ENCODE data around the gene BIK. TPM values are rescaled to one million over a fixed set of nuclear protein-coding genes. Genes with fewer than 3 reads are reported as not detected.

BIK gene
- not detected for total RNA-seq
- long read RNA-seq = 0 reads

DNA sequence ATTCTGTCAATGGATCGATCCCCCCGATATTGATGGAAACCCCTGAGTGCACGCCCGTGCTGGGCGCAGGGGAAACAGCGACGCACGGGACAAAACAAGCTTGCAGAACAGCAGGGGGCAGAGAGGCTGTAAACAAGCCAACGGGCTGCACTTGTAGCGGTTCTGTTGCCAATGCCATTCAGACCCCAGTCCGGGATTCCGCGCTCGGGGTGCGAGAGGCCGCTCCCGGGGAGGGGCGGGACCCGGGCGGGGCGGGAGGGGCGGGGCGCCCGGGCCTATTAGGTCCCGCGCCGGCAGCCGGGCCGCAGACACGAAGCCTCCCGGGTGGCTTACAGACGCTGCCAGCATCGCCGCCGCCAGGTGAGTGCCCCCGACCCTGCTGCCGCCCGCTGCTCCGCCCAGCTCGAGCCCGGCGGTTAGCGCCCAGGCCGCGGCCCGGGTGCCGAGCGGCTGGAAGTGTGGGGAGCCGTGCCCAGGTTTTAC, at the start of gene BIK:
BIK (plus strand) TSS at position 307 of the 483 bp plus-strand sequence. CDS start 13,273 bp downstream, outside the sequence.
- DNase-seq (peak; percentile 58), ATAC-seq (ENCODE audit: poor library complexity) (peak; percentile 70)
- intact Hi-C loops (cut with DNase I) = no loop called here

GRCh38 chr22:43066134-43066533, 44.4 kb upstream of the BIK start:
- DNase-seq (peak; percentile 46), ATAC-seq (ENCODE audit: poor library complexity) (no peak)
- intact Hi-C loops (cut with DNase I) = no loop called here

- ATAC-seq (ENCODE audit: poor library complexity) (no peak), DNase-seq (no peak)
- intact Hi-C loops (cut with DNase I) = no loop called here
Observed at GRCh38 chr22:43066844-43067385, 43.6 kb upstream of the BIK start.

DNA sequence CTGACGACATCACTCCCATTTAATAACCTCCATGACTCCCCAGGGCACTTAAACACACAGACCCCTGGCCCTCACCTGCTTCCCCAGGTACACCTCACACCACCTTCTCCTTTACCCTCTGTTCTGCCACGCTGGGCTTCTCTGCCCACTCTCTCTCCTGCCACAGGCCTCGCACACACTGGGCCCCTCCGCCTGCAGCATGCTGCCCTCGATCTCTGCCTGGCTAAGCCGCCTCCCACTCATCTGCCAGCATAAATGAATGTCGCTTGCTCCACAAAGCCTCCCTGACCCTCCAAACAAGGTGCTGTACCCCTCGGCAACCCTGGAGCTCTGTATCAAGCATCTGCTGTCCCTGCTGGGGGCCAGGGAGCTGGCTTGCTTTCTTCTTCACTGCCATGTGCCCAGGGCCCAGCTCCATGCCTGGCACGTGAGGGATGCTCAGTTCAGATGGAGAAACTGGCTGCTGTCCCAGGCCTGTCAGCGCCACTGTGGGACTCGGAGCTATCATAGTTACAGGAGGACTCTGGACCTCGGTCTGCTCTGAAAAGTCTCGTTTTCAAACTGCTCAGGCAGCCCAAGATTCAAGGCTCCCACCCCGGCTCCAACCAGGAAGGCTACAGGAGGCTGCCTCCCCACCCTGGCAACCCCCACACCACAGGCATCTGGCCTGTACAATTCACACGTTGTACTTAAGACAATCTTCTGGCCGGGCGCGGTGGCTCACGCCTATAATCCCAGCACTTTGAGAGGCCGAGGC, 33.3 kb upstream of the BIK start:
- intact Hi-C loops (cut with DNase I) = no loop called here
- peak; percentile 72 for DNase-seq
- peak; percentile 94 for ATAC-seq (ENCODE audit: poor library complexity)

DNA sequence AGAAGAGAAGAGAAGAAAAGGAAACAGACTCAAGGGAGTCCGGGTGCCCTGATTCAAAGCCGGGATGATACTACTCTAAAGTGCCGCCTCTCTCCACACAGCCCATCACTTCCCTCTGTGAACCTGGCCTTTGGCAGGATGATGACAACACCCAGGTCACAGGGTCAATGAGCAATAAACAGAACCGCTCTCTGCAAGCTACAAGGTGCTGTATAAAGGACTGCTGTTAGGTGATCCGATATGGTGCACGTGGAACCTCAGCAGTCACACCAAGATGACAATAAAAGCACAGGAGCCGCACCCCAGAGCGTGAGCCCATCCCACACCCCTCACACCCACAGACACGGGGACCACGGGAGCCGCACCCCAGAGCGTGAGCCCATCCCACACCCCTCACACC, 32.0 kb upstream of the BIK start:
- ATAC-seq (ENCODE audit: poor library complexity) = no peak
- intact Hi-C loops (cut with DNase I) = no loop called here
- no peak for DNase-seq

DNA sequence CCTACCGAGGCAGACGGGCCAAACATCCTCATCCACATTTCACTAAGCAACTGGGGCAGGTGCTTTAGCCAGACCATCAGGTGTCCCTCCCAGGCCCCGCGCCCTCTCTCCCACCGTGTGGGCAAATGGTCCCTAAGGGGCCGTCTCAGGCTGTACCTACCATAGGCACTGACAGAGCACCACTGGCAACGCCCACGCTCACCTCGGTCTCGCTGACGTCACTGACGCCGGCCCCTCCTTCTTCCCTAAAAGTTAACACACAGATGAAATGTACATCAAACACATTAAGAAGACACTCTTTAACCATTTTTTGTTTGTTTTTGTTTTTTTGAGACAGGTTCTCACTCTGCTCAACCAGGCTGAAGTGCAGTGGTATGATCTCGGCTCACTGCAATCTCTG, 30.8 kb upstream of the BIK start:
- ATAC-seq (ENCODE audit: poor library complexity) = no peak
- DNase-seq = no peak
- intact Hi-C loops (cut with DNase I) = no loop called here

- intact Hi-C loops (cut with DNase I) = no loop called here
- DNase-seq = no peak
- ATAC-seq (ENCODE audit: poor library complexity) = no peak
Observed at GRCh38 chr22:43080616-43081015, 29.9 kb upstream of the BIK start.

DNA sequence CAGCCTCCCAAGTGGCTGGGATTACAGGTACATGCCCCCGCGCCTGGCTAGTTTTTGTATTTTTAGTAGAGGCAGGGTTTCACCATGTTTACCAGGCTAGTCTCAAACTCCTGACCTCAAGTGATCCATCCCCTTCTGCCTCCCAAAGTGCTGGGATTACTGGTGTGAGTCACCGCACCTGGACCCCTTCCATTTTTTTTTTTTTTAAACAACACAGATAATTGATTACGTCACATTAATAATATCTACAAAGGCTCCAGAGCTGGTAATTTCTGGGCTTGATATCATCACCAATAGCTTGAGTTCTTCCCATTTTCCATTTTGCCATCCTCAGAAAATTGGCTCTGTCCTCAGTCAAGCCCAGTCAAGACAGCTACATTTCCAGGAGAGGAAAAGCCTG, 28.6 kb upstream of the BIK start:
- no peak for DNase-seq
- intact Hi-C loops (cut with DNase I) = no loop called here
- no peak for ATAC-seq (ENCODE audit: poor library complexity)

- intact Hi-C loops (cut with DNase I) = no loop called here
- peak; percentile 11 for ATAC-seq (ENCODE audit: poor library complexity)
- DNase-seq = peak; percentile 61
Observed at GRCh38 chr22:43085658-43086606, 24.6 kb upstream of the BIK start.

- ATAC-seq (ENCODE audit: poor library complexity) (no peak), DNase-seq (no peak)
- intact Hi-C loops (cut with DNase I) = no loop called here
Observed at GRCh38 chr22:43088627-43088983, 21.9 kb upstream of the BIK start.

GRCh38 chr22:43088984-43089717, 21.4 kb upstream of the BIK start, which contains the start of gene TTLL1:
TSS of gene TTLL1 (minus strand) at chr22:43089391. CDS start at chr22:43075586, 13,805 bp downstream.
- peak; percentile 95 for DNase-seq
- peak; percentile 95 for ATAC-seq (ENCODE audit: poor library complexity)
- intact Hi-C loops (cut with DNase I) = no loop called here

DNA sequence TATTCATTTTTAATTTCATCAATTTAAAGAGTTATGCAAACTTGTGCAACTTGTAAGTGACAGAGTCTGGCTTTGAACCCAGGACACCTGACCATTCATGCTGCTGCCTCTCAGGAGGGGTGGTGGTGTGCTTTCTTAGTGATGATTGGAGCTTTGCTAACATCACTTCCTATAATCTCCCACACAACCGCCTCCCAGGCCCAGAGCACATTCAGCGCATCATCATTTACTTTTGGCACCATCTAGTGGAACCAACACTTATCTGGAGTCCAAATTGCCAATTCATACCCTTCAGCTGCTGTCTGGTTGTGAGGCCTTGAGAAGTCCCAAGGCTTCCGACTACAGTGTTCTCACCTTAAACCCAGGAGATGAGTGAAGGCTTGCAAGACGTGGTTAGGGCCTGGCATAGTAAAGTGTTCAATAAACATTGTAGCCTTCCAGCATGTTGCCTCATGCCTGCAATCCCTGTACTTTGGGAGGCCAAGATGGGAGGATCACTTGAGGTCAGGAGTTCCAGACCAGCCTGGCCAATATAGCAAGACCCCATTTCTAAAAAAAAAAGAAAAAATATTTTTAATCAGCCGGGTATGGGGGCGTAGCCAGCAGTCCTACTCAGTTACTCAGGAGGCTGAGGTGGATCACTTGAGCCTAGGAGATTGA, 20.3 kb upstream of the BIK start:
- DNase-seq (peak; percentile 60), ATAC-seq (ENCODE audit: poor library complexity) (peak; percentile 55)
- intact Hi-C loops (cut with DNase I) = loop anchor here (10.0 kb wide), 1 partner anchor 215 kb away; no protein-coding TSS in a partner anchor

GRCh38 chr22:43092085-43092484, 18.5 kb upstream of the BIK start:
- DNase-seq (no peak), ATAC-seq (ENCODE audit: poor library complexity) (no peak)
- intact Hi-C loops (cut with DNase I) = loop anchor here (10.0 kb wide), 1 partner anchor 217 kb away; no protein-coding TSS in a partner anchor

GRCh38 chr22:43094085-43094484, 16.5 kb upstream of the BIK start:
- peak; percentile 80 for DNase-seq
- ATAC-seq (ENCODE audit: poor library complexity) = peak; percentile 63
- intact Hi-C loops (cut with DNase I) = loop anchor here (10.0 kb wide), 1 partner anchor 219 kb away; no protein-coding TSS in a partner anchor

GRCh38 chr22:43094551-43094950, 16.0 kb upstream of the BIK start:
- DNase-seq = no peak
- intact Hi-C loops (cut with DNase I) = loop anchor here (10.0 kb wide), 1 partner anchor 220 kb away; no protein-coding TSS in a partner anchor
- ATAC-seq (ENCODE audit: poor library complexity) = no peak

- intact Hi-C loops (cut with DNase I) = loop anchor here (10.0 kb wide), 1 partner anchor 222 kb away; no protein-coding TSS in a partner anchor
- ATAC-seq (ENCODE audit: poor library complexity) (no peak), DNase-seq (no peak)
Observed at GRCh38 chr22:43096420-43096819, 14.1 kb upstream of the BIK start.

GRCh38 chr22:43098356-43098755, 12.2 kb upstream of the BIK start:
- intact Hi-C loops (cut with DNase I) = loop anchor here (10.0 kb wide), 1 partner anchor 224 kb away; no protein-coding TSS in a partner anchor
- no peak for DNase-seq
- ATAC-seq (ENCODE audit: poor library complexity) = no peak

GRCh38 chr22:43099095-43099494, 11.5 kb upstream of the BIK start:
- ATAC-seq (ENCODE audit: poor library complexity) (peak; percentile 65), DNase-seq (peak; percentile 53)
- intact Hi-C loops (cut with DNase I) = loop anchor here (10.0 kb wide), 1 partner anchor 224 kb away; no protein-coding TSS in a partner anchor

Data from Right ventricle myocardium superior (tissue), 1 donor.